Mononuclear cell (primary cell): ENCODE results near the gene JAM3. TPM values are rescaled to one million over a fixed set of nuclear protein-coding genes. Genes with fewer than 3 reads are reported as not detected.

ENCODE experiments used
- H3K27me3 ChIP-seq: 2 replicates; pipeline ENCODE4 v1.6.0; 2011; ENCODE audit warnings: low read length, control low read depth; ENCODE audit not compliant: insufficient read depth
- H3K4me1 ChIP-seq: 2 replicates; pipeline ENCODE4 v1.5.1; 2011; ENCODE audit warnings: mild to moderate bottlenecking, low read length, control low read depth; ENCODE audit not compliant: insufficient read depth
- H3K4me3 ChIP-seq: 2 replicates; pipeline ENCODE4 v1.5.1; 2011; ENCODE audit warnings: mild to moderate bottlenecking, low read length, moderate library complexity
- H3K9me3 ChIP-seq: 2 replicates; pipeline ENCODE4 v1.5.1; 2011; ENCODE audit warnings: low read depth, mild to moderate bottlenecking, control low read depth, low read length
- total RNA-seq: library from RNA; depleted of rRNA; stranded (reverse); fragments of >200 nt; gene quantifications from one replicate; pipeline ENCODE4 v1.2.3, GENCODE V29; 2012

Gene JAM3
- total RNA-seq, 1 donor = 13.1 TPM

GRCh38 chr11:134131628-134132244 is 62.9 kb downstream of the JAM3 start:
- H3K9me3 ChIP-seq = peaks cover 11% of the 10 kb centered on the region
- H3K4me1 ChIP-seq = no peaks in the 10 kb centered on the region
- H3K4me3 ChIP-seq = no peak overlapping the region
- H3K27me3 ChIP-seq = no peaks in the 10 kb centered on the region

- Histone ChIP-seq H3K4me1 (no peaks in the 10 kb centered on the region), H3K9me3 (peaks cover 11% of the 10 kb centered on the region), H3K4me3 (no peak overlapping the region), H3K27me3 (no peaks in the 10 kb centered on the region)
Measured at GRCh38 chr11:134132808-134133207, 63.9 kb downstream of the JAM3 start.

DNA sequence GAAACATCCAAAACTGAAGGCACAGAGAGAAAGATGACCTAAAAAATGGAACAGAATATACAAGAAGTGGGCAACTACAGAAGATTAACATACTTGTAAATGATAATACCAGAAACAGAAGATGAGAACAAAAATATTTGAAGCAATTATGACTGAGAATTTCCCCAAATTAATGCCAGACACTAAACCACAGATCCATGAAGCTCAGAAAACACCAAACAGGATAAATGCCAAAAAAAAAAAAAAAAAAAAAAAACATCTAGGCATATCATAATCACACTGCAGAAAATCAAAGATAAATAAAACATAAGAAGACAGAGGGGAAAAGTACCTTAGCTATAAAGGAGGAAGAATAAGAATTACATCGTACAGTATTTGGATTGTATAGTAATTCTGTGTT is 65.3 kb downstream of the JAM3 start:
- Histone ChIP-seq H3K9me3 (peaks cover 11% of the 10 kb centered on the region), H3K27me3 (no peaks in the 10 kb centered on the region), H3K4me3 (no peak overlapping the region), H3K4me1 (no peaks in the 10 kb centered on the region)

DNA sequence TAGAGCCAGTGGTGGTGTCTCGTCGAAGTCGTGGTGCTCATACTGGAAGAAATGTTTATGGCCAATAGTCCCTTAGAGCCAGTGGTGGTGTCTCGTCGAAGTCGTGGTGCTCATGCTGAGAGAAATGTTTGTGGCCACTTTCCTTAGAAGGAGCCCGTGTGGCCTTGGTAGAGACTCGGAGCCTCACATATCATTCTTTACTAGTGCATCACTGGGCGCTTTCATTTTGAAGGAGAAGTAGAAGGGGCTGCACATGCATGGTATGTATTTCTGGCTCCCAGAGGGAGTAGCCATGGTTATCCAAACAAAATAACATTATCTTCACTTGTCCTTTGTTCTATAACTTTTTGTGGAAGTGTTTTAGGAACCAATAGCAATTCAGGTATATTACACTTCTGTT is 69.5 kb downstream of the JAM3 start:
- Histone ChIP-seq H3K4me3 (no peak overlapping the region), H3K4me1 (no peaks in the 10 kb centered on the region), H3K9me3 (no peaks in the 10 kb centered on the region), H3K27me3 (no peaks in the 10 kb centered on the region)

DNA sequence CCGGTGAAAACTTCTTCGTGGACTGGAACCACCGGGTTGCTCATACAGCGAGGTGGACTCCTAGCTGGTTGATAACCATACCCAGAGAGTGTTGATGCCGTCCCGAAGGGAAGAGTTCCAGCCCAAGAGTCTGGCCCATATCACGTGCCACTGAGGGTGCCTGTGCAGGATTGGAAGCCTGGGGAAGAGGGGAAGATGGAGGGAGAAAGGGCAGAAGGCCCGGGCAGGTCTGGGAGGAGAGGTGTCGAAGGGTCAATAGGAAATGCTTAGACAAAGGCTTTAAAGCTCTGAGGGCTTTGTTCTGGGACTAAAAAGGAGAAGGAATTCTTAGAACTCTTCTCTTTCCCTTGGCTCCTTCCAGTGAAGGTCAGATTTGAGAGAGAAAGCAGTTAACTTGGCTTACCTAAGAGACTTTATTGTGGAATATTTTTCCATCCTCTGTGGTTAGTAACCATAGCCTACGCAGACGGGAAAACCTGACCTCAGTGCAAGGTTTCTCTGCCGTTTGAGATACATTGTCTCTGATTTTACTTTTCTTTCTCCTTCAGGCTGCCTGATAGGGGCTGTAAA is 70.5 kb downstream of the JAM3 start:
- Histone ChIP-seq H3K9me3 (no peaks in the 10 kb centered on the region), H3K4me1 (no peaks in the 10 kb centered on the region), H3K27me3 (no peaks in the 10 kb centered on the region), H3K4me3 (no peak overlapping the region)

- Histone ChIP-seq H3K4me3 (no peak overlapping the region), H3K9me3 (no peaks in the 10 kb centered on the region), H3K27me3 (no peaks in the 10 kb centered on the region), H3K4me1 (no peaks in the 10 kb centered on the region)
Measured at GRCh38 chr11:134139873-134140331, 71.0 kb downstream of the JAM3 start.

GRCh38 chr11:134140961-134141490 is 72.2 kb downstream of the JAM3 start:
- Histone ChIP-seq H3K4me3 (no peak overlapping the region), H3K4me1 (no peaks in the 10 kb centered on the region), H3K9me3 (no peaks in the 10 kb centered on the region), H3K27me3 (no peaks in the 10 kb centered on the region)

DNA sequence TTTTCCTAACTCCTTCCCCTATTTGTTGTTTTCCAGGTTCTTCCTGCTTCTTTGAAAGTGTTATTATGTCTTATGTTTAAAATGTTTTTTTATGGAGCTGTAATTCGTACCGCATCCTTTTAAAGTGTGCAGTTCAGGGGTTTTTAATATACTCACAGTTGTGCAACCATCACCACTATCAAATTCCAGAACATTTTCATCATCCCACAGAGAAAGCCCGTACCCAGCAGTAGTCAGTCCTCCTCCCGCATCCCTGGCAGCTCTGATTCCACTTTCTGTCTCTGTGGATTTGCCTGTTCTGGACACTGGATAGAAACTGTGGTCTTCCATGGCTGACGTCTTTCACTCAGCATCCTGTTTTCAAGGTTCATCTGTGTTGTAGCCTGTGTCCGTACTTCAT is 73.7 kb downstream of the JAM3 start:
- Histone ChIP-seq H3K27me3 (no peaks in the 10 kb centered on the region), H3K4me1 (no peaks in the 10 kb centered on the region), H3K9me3 (no peaks in the 10 kb centered on the region), H3K4me3 (no peak overlapping the region)

DNA sequence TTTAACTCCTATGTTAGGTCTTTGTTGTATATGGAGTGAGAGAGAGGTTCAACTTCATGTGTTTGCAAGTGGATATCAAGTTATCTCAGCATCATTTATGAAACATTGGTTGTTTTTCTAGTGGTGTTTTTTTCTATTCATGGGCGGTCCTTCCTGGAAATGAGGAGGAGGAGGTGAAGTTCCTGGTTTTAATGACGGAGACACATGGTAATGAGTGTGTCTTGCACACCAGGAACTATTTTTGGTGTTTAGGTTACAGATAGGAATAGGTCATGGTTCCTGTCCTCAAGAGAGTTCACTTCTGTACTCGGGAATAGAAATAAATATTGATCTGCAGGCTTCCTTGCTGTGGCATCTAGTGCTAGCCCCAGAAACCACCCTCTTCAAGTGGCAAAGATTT is 74.9 kb downstream of the JAM3 start:
- no peaks in the 10 kb centered on the region for H3K4me1 ChIP-seq
- no peaks in the 10 kb centered on the region for H3K9me3 ChIP-seq
- no peak overlapping the region for H3K4me3 ChIP-seq
- H3K27me3 ChIP-seq = no peaks in the 10 kb centered on the region

- Histone ChIP-seq H3K4me3 (no peak overlapping the region), H3K4me1 (no peaks in the 10 kb centered on the region)
Measured at GRCh38 chr11:134144744-134145143, 75.9 kb downstream of the JAM3 start.

DNA sequence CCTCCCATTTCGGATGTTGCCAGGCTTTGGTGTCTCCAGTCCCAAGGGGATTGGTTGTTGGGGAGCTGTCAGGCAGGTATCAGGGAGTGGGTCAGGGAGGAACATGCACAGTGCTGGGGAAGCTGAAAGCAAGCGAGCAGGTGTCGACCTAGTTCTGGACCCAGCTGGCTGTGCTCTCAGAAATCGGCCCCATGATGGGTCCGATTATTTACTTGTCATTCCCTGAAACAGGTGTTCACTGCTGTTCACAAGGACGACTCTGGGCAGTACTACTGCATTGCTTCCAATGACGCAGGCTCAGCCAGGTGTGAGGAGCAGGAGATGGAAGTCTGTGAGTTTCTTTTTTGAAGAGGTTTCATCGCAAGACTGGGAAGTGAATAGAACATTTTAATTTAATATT is 76.8 kb downstream of the JAM3 start:
- no peaks in the 10 kb centered on the region for H3K27me3 ChIP-seq
- H3K4me3 ChIP-seq = no peak overlapping the region
- H3K9me3 ChIP-seq = no peaks in the 10 kb centered on the region
- H3K4me1 ChIP-seq = no peaks in the 10 kb centered on the region

More at GRCh38 chr11:134144744-134145143, 75.9 kb downstream of the JAM3 start:
- Histone ChIP-seq H3K9me3 (no peaks in the 10 kb centered on the region), H3K27me3 (no peaks in the 10 kb centered on the region)

DNA sequence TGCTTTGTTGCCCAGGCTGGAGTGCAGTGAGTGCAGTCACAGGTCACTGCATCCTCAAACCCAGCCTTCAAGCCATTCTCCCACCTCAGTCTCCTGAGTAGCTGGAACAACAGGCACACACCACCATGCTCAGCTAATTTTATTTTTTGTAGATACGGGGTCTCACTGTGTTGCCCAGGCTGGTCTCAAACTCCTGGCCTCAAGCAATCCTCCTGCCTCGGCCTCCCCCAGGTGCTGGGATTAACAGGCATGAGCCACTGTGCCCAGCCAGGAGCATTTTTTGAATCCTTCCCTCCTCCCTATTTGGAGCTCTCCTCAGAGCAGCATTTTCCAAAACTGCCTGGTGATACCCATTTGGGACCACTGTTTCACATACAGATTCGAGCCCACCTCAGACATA is 77.7 kb downstream of the JAM3 start:
- H3K4me3 ChIP-seq = no peak overlapping the region

DNA sequence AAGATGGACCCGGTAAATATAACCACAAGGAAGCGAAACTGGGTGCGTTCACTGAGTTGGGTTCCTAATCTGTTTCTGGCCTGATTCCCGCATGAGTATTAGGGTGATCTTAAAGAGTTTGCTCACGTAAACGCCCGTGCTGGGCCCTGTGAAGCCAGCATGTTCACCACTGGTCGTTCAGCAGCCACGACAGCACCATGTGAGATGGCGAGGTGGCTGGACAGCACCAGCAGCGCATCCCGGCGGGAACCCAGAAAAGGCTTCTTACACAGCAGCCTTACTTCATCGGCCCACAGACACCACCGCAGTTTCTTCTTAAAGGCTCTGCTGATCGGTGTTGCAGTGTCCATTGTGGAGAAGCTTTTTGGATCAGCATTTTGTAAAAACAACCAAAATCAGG is 80.5 kb downstream of the JAM3 start:
- Histone ChIP-seq H3K4me3 (no peak overlapping the region), H3K27me3 (no peaks in the 10 kb centered on the region), H3K9me3 (no peaks in the 10 kb centered on the region), H3K4me1 (no peaks in the 10 kb centered on the region)

More for the DNA sequence above, 77.7 kb downstream of the JAM3 start:
- Histone ChIP-seq H3K4me1 (no peaks in the 10 kb centered on the region), H3K9me3 (no peaks in the 10 kb centered on the region), H3K27me3 (no peaks in the 10 kb centered on the region)

GRCh38 chr11:134150195-134150903 is 81.5 kb downstream of the JAM3 start:
- H3K9me3 ChIP-seq = no peaks in the 10 kb centered on the region
- no peaks in the 10 kb centered on the region for H3K27me3 ChIP-seq
- no peak overlapping the region for H3K4me3 ChIP-seq
- H3K4me1 ChIP-seq = no peaks in the 10 kb centered on the region

- H3K4me1 ChIP-seq = no peaks in the 10 kb centered on the region
- H3K9me3 ChIP-seq = no peaks in the 10 kb centered on the region
- no peak overlapping the region for H3K4me3 ChIP-seq
- no peaks in the 10 kb centered on the region for H3K27me3 ChIP-seq
Measured at GRCh38 chr11:134151083-134151747, 82.3 kb downstream of the JAM3 start.
